Calu3 (cell line): Measurements from ENCODE around the gene TRIM46. TPM values are rescaled to one million over a fixed set of nuclear protein-coding genes. Genes with fewer than 3 reads are reported as not detected.
"Not testable (repeated sequence)": the region's sequence is repeated elsewhere in the genome, so short reads cannot be mapped to it uniquely, and the experiment has no call there.

Source experiments
- BruUV-seq: library from RNA; stranded (reverse); fragments of 400-500 nt; replicated peaks from 2 replicates; lab custom pipeline; 2021; lab: Mats Ljungman, UMichigan
- CTCF ChIA-PET: fragments of 300-600 bp; sonication (Branson Sonifier 250); formaldehyde crosslinking; loops from one replicate; lab custom pipeline; 2022; ENCODE audit warnings: antibody characterized with exemption; lab: Charles Lee
- DNase-seq: peaks from one replicate; pipeline ENCODE4 v3.0.0; 2022
- H3K27ac Mint-ChIP-seq: one replicate; pipeline ENCODE4 v1.8.0; 2022; ENCODE audit warnings: mixed read lengths; ENCODE audit not compliant: unreplicated experiment
- H3K27me3 Mint-ChIP-seq: one replicate; pipeline ENCODE4 v1.8.0; 2022; ENCODE audit warnings: mixed read lengths; ENCODE audit not compliant: unreplicated experiment
- H3K36me3 Mint-ChIP-seq: one replicate; pipeline ENCODE4 v1.8.0; 2022; ENCODE audit warnings: mild to moderate bottlenecking, moderate library complexity, mixed read lengths; ENCODE audit not compliant: insufficient read depth, unreplicated experiment
- H3K4me1 Mint-ChIP-seq: one replicate; pipeline ENCODE4 v1.8.0; 2022; ENCODE audit warnings: mild to moderate bottlenecking, low read depth, mixed read lengths; ENCODE audit not compliant: unreplicated experiment
- H3K4me3 Mint-ChIP-seq: one replicate; pipeline ENCODE4 v1.8.0; 2022; ENCODE audit warnings: mild to moderate bottlenecking, low read depth, moderate library complexity, mixed read lengths; ENCODE audit not compliant: unreplicated experiment
- H3K9me3 Mint-ChIP-seq: one replicate; pipeline ENCODE4 v1.8.0; 2022; ENCODE audit warnings: low read depth, mixed read lengths; ENCODE audit not compliant: unreplicated experiment
- intact Hi-C: fragments of 100-400 bp; cut with micrococcal nuclease; formaldehyde crosslinking; loops from one replicate; pipeline ENCODE4 v1.10.0; 2022; ENCODE audit not compliant: unreplicated experiment
- total RNA-seq: library from RNA; stranded (reverse); gene quantifications from 2 replicates; pipeline ENCODE4 v1.2.3, GENCODE V29; 2022

TRIM46 gene
- total RNA-seq, 1 experiment from 2014 or later: 1.1 TPM

GRCh38 chr1:155232001-155232978, 58.6 kb downstream of the TRIM46 start:
- H3K4me3 Mint-ChIP-seq, intact Hi-C loops, H3K27me3 Mint-ChIP-seq, BruUV-seq, H3K9me3 Mint-ChIP-seq, H3K27ac Mint-ChIP-seq, DNase-seq, H3K4me1 Mint-ChIP-seq: not testable (repeated sequence)
- CTCF ChIA-PET: interaction anchor here (0.8 kb wide), 1 partner anchor 19 kb away, joined by 3 read pairs; no protein-coding TSS in a partner anchor
- H3K36me3 Mint-ChIP-seq: peaks cover 12% of the 10 kb centered on the region

GRCh38 chr1:155233502-155233901, 59.9 kb downstream of the TRIM46 start:
- intact Hi-C loops, BruUV-seq, H3K27me3 Mint-ChIP-seq, H3K4me1 Mint-ChIP-seq, H3K9me3 Mint-ChIP-seq, DNase-seq, H3K36me3 Mint-ChIP-seq, CTCF ChIA-PET, H3K4me3 Mint-ChIP-seq, H3K27ac Mint-ChIP-seq: not testable (repeated sequence)

Other genes with a start within 250 kb of the TRIM46 start
- 43.0 and 47.3 TPM in 2 replicates for gene PMVK, start 237.1 kb upstream of the TRIM46 start, total RNA-seq
- 48.1 and 49.6 TPM in 2 replicates for gene PBXIP1, start 217.8 kb upstream of the TRIM46 start, total RNA-seq
- gene PYGO2, start 212.1 kb upstream of the TRIM46 start, total RNA-seq: 43.6 and 45.6 TPM in 2 replicates
- 73.5 and 77.5 TPM in 2 replicates for gene SHC1, start 203.1 kb upstream of the TRIM46 start, total RNA-seq
- gene CKS1B, start 199.2 kb upstream of the TRIM46 start, total RNA-seq: 182 and 230 TPM in 2 replicates
- gene FLAD1, start 190.5 kb upstream of the TRIM46 start, total RNA-seq: 74.3 and 75.1 TPM in 2 replicates
- 1.1 and 1.5 TPM in 2 replicates for gene LENEP, start 180.3 kb upstream of the TRIM46 start, total RNA-seq
- 64.7 and 64.9 TPM in 2 replicates for gene ZBTB7B, start 171.0 kb upstream of the TRIM46 start, total RNA-seq
- gene DCST2, start 140.1 kb upstream of the TRIM46 start, total RNA-seq: 1.4 and 1.5 TPM in 2 replicates
- 0.17 TPM in 1 of 2 replicates, not detected in the other for gene DCST1, start 140.0 kb upstream of the TRIM46 start, total RNA-seq
- gene ADAM15, start 122.5 kb upstream of the TRIM46 start, total RNA-seq: 99.1 and 103 TPM in 2 replicates
- 12.6 and 13.9 TPM in 2 replicates for gene EFNA4, start 110.1 kb upstream of the TRIM46 start, total RNA-seq
- gene EFNA3, start 95.0 kb upstream of the TRIM46 start, total RNA-seq: 1.7 and 3.4 TPM in 2 replicates
- gene EFNA1, start 46.0 kb upstream of the TRIM46 start, total RNA-seq: 33.7 and 41.7 TPM in 2 replicates
- gene SLC50A1, start 38.0 kb upstream of the TRIM46 start, total RNA-seq: 68.5 and 72.0 TPM in 2 replicates
- 38.7 and 41.1 TPM in 2 replicates for gene DPM3, start 33.3 kb upstream of the TRIM46 start, total RNA-seq
- gene KRTCAP2, start 545 bp upstream of the TRIM46 start, total RNA-seq: 236 TPM in 2 replicates
- 36.8 and 41.9 TPM in 2 replicates for gene THBS3, start 34.0 kb downstream of the TRIM46 start, total RNA-seq
- 58.9 and 60.0 TPM in 2 replicates for gene MTX1, start 34.8 kb downstream of the TRIM46 start, total RNA-seq
- gene ENTREP3, start 81.6 kb downstream of the TRIM46 start, total RNA-seq: 25.2 and 25.9 TPM in 2 replicates
- 85.1 and 104 TPM in 2 replicates for gene SCAMP3, start 88.5 kb downstream of the TRIM46 start, total RNA-seq
- 78.5 and 79.4 TPM in 2 replicates for gene CLK2, start 99.7 kb downstream of the TRIM46 start, total RNA-seq
- gene HCN3, start 103.6 kb downstream of the TRIM46 start, total RNA-seq: 11.8 and 19.6 TPM in 2 replicates
- not detected in 2 replicates for gene PKLR, start 127.6 kb downstream of the TRIM46 start, total RNA-seq
- gene FDPS, start 135.0 kb downstream of the TRIM46 start, total RNA-seq: 329 and 410 TPM in 2 replicates
- 48.4 and 49.0 TPM in 2 replicates for gene RUSC1, start 147.0 kb downstream of the TRIM46 start, total RNA-seq